NT2/D1 (cell line): ENCODE data around the gene PANX2.

Source experiments
- SUZ12 ChIP-seq: IDR thresholded peaks from 2 replicates; pipeline ENCODE4 v1.6.1; 2011; ENCODE audit not compliant: insufficient read length, insufficient read depth; ENCODE audit errors: extremely low read depth
- YY1 ChIP-seq: IDR thresholded peaks from 2 replicates; pipeline ENCODE4 v1.6.1; 2011; ENCODE audit not compliant: insufficient read length, insufficient read depth
- ZNF274 ChIP-seq: IDR thresholded peaks from 2 replicates; pipeline ENCODE4 v1.6.1; 2011; ENCODE audit warnings: mild to moderate bottlenecking, low read depth, low read length

DNA sequence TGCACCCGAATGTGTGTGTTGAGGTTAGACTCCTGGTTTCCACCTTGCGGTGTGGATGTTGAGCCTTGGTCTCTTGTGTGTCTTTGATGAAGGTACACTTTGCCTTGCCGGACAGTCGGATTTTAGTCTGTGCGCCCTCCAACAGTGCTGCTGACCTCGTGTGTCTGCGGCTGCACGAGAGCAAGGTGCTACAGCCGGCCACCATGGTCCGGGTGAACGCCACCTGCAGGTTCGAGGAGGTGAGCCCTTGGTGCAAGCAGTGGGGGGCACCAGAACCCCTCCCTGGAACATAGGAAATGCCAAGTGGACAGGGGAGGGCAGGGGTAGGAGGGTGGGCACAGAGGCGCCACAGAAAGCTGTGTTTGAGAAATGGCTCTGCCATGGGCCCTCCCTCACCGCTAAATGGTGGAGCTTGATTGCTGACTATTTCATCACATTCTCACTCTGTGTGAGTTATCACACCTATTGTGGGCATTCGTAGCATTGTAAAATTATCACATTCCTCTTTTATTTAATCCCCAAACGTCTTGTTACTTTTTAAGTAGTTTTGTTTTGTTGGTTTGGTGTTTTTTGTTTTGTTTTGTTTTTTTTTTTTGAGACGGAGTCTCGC lies 26.4 kb upstream of the PANX2 start:
- TF ChIP-seq SUZ12 (no peak), ZNF274 (no peak), YY1 (no peak)
